CD4-positive, CD25-positive, alpha-beta regulatory T cell (primary cell): ENCODE data around the gene APOLD1. TPM values are rescaled to one million over a fixed set of nuclear protein-coding genes. Genes with fewer than 3 reads are reported as not detected.

Source experiments
- polyA plus RNA-seq, 4 donors: library from polyadenylated mRNA; unstranded; fragments of 300-500 nt; fragmentation: Illumina TruSeq; gene quantifications; one replicate each; pipeline ENCODE4 v1.2.3, GENCODE V29; 2021
- total RNA-seq: library from RNA; stranded (reverse); gene quantifications from one replicate; pipeline ENCODE4 v1.2.3, GENCODE V29; 2022

Gene APOLD1
- total and polyA plus RNA-seq, 5 donors from 2014 or later, result 1.9 to 3.9 (median 2.8) TPM

Other genes starting within 250 kb of the APOLD1 start
- 108 TPM for gene DUSP16, start 222.8 kb upstream of the APOLD1 start, total RNA-seq
- 10 to 100 TPM; 29.4 to 40.7 (median 30.2) TPM for gene DUSP16, start 222.8 kb upstream of the APOLD1 start, polyA plus RNA-seq
- gene CREBL2, start 173.8 kb upstream of the APOLD1 start, total RNA-seq, result 27.5 TPM
- gene CREBL2, start 173.8 kb upstream of the APOLD1 start, polyA plus RNA-seq, result 10 to 100 TPM; 60.7 to 73.4 (median 66.5) TPM
- gene GPR19, start 89.5 kb upstream of the APOLD1 start, total RNA-seq, result 5.8 TPM
- gene GPR19, start 89.5 kb upstream of the APOLD1 start, polyA plus RNA-seq, result 1 to 10 TPM; 3.5 to 6.1 (median 4.0) TPM
- 391 TPM for gene CDKN1B, start 68.3 kb upstream of the APOLD1 start, total RNA-seq
- gene CDKN1B, start 68.3 kb upstream of the APOLD1 start, polyA plus RNA-seq, result 10 to 100 TPM; 13.4 to 41.7 (median 21.1) TPM
- gene DDX47, start 27.7 kb downstream of the APOLD1 start, total RNA-seq, result 117 TPM
- gene DDX47, start 27.7 kb downstream of the APOLD1 start, polyA plus RNA-seq, result 10 to 100 TPM; 63.2 to 83.9 (median 72.0) TPM
- 0.20 TPM for gene GPRC5A, start 105.9 kb downstream of the APOLD1 start, total RNA-seq
- not detected for gene GPRC5A, start 105.9 kb downstream of the APOLD1 start, polyA plus RNA-seq
- gene GPRC5D, start 166.5 kb downstream of the APOLD1 start, total RNA-seq, result not detected
- gene GPRC5D, start 166.5 kb downstream of the APOLD1 start, polyA plus RNA-seq, result 1 to 10 TPM in 3 of 4 donors, not detected in 1; 1.1 to 1.5 (median 1.3) TPM
- 12.1 TPM for gene HEBP1, start 214.6 kb downstream of the APOLD1 start, total RNA-seq
- gene HEBP1, start 214.6 kb downstream of the APOLD1 start, polyA plus RNA-seq, result 10 to 100 TPM; 18.4 to 26.3 (median 21.8) TPM